NOMO-1 treated with DMSO at 0.1 percent for 48 hours (cell line): ENCODE measurements around the gene IQGAP2.
A peak's percentile ranks its signal among the peaks of the same experiment; 100 is the strongest.

Source experiments
- DNase-seq: peaks from one replicate; lab custom pipeline; 2025; ENCODE audit not compliant: unreplicated experiment; lab: John Stamatoyannopoulos, UW

Gene IQGAP2

GRCh38 chr5:76383126-76383832 lies 19.8 kb upstream of the IQGAP2 start:
- no peak for DNase-seq

- no peak for DNase-seq
Observed at GRCh38 chr5:76384189-76384588, 18.9 kb upstream of the IQGAP2 start.

- DNase-seq = no peak
Observed at GRCh38 chr5:76384705-76385104, 18.4 kb upstream of the IQGAP2 start.

DNA sequence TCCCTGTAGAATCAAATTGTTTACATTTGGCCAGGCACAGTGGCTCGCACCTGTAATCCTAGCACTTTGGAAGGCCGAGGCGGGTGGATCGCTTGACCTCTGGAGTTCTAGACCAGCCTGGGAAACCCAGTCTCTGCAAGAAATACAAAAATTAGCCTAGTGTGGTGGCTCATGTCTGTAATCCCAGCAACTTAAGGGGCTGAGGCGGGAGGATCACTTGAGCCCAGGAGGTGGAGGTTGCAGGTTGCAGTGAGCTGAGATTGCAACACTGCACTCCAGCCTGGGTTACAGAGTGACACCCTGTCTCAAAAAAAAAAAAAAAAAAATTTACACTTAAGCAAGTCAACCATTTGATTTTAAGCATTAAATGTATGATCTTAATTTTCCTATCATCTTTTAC lies 17.5 kb upstream of the IQGAP2 start:
- no peak for DNase-seq

DNA sequence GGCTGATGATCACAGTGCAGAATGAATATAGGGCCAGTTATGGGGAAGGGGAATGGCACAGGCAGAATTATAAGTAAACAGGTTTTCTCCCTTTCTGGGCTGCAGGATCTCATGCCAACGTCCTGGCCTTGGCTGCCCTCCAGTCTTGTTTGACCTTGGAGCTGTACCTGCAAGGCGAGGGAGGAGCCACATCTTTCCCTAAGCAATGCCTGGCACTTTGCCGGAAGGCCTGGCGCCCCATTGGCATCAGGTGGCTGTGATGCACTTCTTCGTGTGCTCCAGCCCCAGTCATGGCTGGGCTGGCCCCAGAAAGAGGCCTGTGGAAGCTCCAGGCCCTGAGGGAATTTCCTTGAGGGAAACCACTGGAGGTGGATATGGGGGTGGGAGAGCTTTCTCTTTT lies 16.7 kb upstream of the IQGAP2 start:
- DNase-seq = no peak

DNA sequence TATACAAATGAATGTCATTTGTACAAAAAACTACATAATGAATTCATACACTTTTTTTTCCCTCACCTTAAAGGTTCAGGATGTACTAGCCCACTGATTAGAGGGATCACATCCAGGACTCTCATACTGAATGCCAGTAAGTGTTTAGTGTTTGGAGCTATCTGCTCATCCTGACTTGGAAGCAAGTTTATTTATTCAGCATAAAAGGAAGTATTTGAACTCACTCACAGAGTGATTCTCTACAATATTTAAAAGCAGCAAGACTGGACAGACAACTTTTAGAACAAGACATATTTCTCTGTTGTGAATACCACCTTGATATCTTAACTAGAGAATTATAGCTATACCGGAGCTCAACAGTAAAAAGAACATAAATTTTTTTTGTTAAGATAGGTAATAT lies 14.8 kb upstream of the IQGAP2 start:
- DNase-seq = no peak

DNA sequence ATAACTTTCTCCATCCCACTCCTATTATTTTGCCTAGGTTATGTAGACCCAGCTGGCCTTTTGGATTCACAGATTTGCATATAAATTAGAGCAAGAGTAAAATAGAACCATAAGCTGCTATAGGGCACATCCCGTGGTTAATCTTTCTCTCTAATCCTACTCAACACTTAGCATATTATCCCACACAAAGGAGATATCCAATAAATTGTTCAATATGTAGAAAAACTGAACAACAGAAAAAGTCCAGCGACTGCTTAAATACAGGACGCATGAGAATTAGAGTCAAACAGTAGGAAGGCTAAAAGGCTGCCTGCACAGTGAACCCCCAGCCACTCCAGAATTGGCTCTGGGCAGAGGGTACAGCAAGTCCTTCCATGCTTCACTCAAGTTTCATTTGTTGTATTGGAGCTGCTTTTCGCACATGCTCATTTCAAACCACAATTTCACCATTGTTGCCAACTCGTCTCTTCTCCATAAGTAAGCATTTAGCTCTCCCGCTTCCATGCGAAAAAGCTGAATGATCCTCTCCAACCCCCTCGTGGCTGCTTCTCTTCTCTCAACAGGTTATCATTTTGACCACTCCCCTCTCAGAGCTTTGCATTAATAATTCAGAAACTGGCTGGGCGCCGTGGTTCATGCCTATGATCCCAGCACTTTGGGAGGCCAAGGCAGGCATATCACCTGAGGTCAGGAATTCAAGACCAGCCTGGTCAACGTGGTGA lies 14.1 kb upstream of the IQGAP2 start:
- DNase-seq = no peak

DNA sequence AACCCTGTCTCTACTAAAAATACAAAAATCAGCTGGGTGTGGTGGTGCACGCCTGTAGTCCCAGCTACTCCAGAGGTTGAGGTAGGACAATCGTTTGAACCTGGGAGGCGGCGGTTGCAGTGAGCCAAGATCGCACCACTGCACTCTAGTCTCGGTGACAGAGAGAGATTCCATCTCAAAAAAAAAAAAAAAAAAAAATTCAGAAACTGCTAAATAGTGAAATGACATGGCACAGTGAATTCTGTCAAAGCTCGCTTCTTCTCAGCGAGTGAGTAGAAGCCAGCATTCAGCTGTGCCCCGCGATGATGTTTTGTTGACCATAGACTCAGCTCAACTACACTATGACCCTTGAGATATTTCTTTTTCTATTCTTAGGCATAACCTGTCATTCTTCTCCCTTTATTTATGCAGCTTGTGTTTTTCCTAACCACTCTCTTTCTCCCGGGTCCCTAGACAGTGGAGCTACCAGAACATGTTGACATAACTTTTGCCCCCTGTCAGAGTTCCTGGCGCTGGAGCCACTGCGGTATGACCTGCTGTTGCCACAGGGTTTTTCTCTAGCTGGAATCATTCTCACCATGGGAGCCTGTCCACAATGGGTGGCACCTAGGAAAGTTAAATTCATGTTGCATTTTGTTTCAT lies 13.5 kb upstream of the IQGAP2 start:
- no peak for DNase-seq

GRCh38 chr5:76391014-76391413 lies 12.1 kb upstream of the IQGAP2 start:
- no peak for DNase-seq

DNA sequence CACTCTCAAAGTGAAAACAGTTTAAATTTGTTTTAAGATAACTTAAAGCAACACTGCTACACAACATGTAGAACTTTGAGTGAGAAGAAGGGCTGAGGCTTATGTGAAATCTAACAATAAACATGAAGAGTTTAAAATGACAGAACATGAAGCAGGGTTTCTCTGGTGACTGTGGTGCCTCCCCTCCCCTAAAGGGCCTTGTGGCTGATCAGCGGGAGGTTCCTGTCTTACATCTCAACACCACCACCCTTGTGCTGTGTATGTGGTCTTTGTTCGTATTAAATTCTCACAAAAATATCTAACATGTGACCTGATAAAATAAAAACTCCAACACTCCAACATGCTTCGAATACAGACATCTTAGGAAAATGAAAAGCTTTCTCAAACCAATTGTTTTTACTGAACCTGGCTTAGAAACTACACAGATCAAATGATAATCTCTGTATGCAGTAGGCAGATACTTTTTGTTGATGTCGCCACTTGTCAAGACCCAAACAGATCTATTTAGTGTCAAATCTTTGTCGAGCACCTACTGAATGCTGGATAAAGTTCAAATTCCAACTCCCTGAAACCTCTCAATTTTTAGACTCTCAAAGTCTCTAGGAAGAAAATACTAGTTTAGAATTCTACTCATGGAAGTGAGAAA lies 9.9 kb upstream of the IQGAP2 start:
- DNase-seq = no peak

- no peak for DNase-seq
Observed at GRCh38 chr5:76397200-76397599, 5.9 kb upstream of the IQGAP2 start.

DNA sequence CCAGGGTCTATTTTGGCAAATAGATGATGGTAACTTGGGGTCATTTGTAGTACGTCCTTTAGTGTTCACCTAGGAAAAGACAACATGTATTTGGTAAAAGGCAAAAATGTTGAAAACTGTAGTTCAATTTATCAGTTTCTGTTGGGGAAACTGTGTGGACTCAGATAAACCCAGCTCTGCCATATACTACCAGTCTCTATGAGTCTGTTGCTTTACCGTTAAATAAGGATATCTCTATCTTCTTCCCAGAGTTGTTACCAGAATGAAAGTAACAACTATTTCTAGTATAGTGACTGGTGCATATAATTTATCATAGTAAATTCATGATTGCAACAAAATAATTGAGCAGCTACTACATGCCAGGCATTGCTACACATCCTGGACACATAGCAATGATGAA lies 3.8 kb upstream of the IQGAP2 start:
- DNase-seq = no peak

DNA sequence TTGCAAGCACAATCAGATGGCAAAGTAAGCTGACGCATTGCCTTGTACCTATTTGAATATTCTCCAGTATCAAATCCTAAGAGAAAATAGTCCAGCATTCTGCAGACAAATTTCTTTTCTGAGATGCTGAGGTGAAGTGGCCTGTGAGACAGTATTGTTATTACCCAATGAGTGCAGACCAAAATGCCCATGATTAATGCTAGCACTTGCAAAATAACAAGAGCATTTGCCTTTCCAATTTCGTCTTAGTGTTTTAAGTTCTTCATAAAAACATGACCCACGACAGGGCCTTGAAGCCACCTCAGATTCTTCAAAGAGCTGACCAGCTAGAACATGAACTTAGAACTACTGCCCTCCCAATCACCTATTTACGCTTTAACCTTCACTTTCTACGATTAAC lies 2.6 kb upstream of the IQGAP2 start:
- no peak for DNase-seq

DNA sequence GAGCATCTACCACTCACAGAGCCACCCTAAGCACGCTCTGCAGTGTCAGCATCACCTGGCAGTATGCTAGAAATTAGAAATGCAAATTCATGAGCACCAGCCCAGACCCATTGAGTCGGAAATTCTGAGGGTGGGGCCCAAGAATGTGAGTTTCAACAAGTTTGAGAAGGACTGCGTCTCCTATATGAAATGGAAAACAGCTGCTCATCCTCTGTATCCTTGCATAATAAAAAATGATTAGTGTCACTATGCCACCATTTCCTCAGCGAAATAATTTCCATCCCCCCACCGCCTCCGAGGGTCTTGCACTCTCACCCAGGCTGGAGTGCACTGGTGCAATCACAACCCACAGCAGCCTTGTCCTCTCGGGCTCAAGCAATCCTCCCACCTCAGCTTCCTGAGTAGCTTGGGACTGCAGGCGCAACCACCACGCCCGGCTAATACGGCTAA lies 1.3 kb upstream of the IQGAP2 start:
- no peak for DNase-seq

- DNase-seq = peak; percentile 78
Observed at GRCh38 chr5:76402251-76402885, 717 bp upstream of the IQGAP2 start.

- DNase-seq = no peak
Observed at GRCh38 chr5:76403766-76404222, 709 bp downstream of the IQGAP2 start.

DNA sequence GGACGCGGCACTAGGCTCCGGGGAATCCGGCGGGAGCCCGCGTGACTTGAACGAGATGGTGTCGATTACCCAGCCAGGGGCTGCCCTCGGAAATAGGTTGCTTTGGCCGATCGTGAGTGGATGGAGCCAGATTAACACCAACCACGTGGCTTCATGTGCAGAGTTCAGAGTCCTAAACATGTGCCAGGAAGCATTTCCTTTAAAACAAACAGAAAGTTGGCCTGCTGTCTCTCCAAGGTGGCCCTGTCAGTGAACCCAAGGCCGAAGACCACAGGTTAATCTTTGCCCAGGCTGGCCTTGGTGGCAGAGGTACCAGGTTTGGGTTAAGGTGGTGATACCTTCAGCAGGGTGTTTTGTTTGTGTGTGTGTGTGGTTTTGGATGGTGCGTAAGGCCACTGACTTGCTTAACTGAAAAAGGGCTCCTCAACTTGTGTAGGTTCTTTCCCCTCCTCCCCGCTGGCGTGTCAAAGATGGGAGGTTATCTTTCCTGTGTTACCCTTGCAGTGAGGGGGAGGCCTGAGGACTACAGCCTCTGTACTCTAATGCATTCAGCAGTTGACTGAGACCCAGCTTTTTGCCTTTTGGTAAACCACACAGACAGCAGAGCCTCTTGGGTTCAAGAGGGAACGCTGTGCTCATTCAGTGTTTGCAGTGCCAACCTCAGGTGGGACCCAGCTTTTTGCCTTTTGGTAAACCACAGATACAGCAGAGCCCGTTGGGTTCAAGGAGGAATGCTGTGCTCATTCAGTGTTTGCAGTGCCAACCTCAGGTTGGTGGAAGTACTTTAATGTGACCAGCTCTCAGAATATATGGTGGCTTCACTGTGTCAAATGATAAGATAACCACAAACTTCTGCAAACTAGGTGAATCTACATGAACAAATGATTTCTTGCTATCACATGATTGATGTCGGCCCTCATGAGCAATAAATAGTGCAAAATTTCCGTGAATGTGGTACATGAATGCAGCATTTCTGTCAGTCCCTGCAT lies 1.4 kb downstream of the IQGAP2 start:
- DNase-seq = no peak

- DNase-seq = peak; percentile 24
Observed at GRCh38 chr5:76406014-76406413, 2.9 kb downstream of the IQGAP2 start.

DNA sequence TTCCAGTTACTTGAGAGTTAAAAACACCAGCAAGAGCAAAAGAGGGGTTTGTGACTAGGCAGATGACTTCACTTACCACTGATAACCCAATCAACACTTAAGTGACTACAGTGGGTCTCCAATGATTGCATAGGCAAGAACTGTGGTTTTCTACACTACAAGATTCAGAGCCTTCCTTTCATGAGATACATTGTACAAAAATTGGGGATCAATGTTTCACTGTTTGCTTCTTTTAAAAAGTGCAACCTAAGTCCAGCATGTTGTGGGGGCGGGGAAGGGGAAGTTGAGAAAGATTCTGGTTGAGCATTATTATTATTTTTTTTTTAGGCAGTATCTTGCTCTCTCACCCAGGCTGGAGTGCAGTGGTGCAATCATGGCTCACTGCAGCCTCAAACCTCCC lies 3.6 kb downstream of the IQGAP2 start:
- peak; percentile 18 for DNase-seq

GRCh38 chr5:76408104-76408654 lies 5.1 kb downstream of the IQGAP2 start:
- no peak for DNase-seq
